Tibial nerve (tissue), 4 donors: ENCODE data around the gene ISY1. TPM values are rescaled to one million over a fixed set of nuclear protein-coding genes. Genes with fewer than 3 reads are reported as not detected.

Experiments used
- DNase-seq, 2 donors: peaks; one replicate each; pipeline ENCODE4 v3.0.0-alpha.2; 2019; ENCODE audit warnings: low spot score in 2 of 2
- H3K27ac ChIP-seq, 4 donors: fragments of 200-600 bp; sonication (generic) in 3 of 4; one replicate each; pipeline ENCODE4 v1.5.1; 2017 to 2019; ENCODE audit warnings: mild to moderate bottlenecking in 1 of 4
- H3K27me3 ChIP-seq, 2 donors: fragments of 200-600 bp; sonication (generic) in 1 of 2; one replicate each; pipeline versions ENCODE4 v1.5.1 to v1.6.0; 2017 to 2019
- H3K36me3 ChIP-seq, 3 donors: fragments of 200-600 bp; sonication (generic); one replicate each; pipeline ENCODE4 v1.5.1; 2018 to 2019
- H3K4me1 ChIP-seq, 4 donors: fragments of 200-600 bp; sonication (generic) in 3 of 4; one replicate each; pipeline ENCODE4 v1.5.1; 2017 to 2019
- H3K4me3 ChIP-seq, 4 donors: fragments of 200-600 bp; sonication (generic) in 3 of 4; one replicate each; pipeline ENCODE4 v1.5.1; 2017 to 2019; ENCODE audit warnings: mild to moderate bottlenecking in 1 of 4, moderate library complexity in 1 of 4
- H3K9me3 ChIP-seq, 4 donors: fragments of 200-600 bp; sonication (generic) in 3 of 4; one replicate each; pipeline ENCODE4 v1.5.1; 2017 to 2019
- CTCF ChIP-seq, 5 experiments: fragments of 200-600 bp in 3 of 5; fragments of 450-650 bp in 2 of 5; sonication (generic) in 3 of 5; IDR thresholded peaks; one replicate each; pipeline ENCODE4 v1.5.1; 2016 to 2019; ENCODE audit warnings: antibody characterized with exemption in 5 of 5, mild to moderate bottlenecking in 3 of 5, moderate library complexity in 2 of 5
- EP300 ChIP-seq, 2 donors: sonication (generic); formaldehyde crosslinking; IDR thresholded peaks; one replicate each; pipeline ENCODE4 v1.6.1; 2017; ENCODE audit warnings: antibody characterized with exemption in 2 of 2, mild to moderate bottlenecking in 1 of 2
- POLR2A ChIP-seq, 2 donors: fragments of 450-650 bp; IDR thresholded peaks; one replicate each; pipeline ENCODE4 v1.6.1; 2017; ENCODE audit warnings: antibody characterized with exemption in 2 of 2, mild to moderate bottlenecking in 2 of 2, moderate library complexity in 2 of 2
- WGBS, 2 donors: methylation state at CpG; one replicate each; pipeline ENCODE4 v1.1.5; 2018; 5-methylcytosine and 5-hydroxymethylcytosine counted together
- total RNA-seq, 4 donors: library from RNA; depleted of rRNA; stranded (reverse); fragments of >200 nt; gene quantifications; one replicate each; pipeline ENCODE4 v1.1.0, GENCODE V29; 2016

The ISY1 gene
- total RNA-seq, 4 donors from 2014 or later, result 9.8 to 20.9 (median 16.0) TPM

GRCh38 chr3:129131465-129132088 is 29.3 kb downstream of the ISY1 start:
- Histone ChIP-seq H3K4me3 (no peak overlapping the region), H3K36me3 (peaks cover 0 to 100% (median 34%) of the 10 kb centered on the region in 3 donors), H3K27me3 (no peaks in the 10 kb centered on the region), H3K4me1 (no peaks in the 10 kb centered on the region), H3K9me3 (no peaks in the 10 kb centered on the region), H3K27ac (no peak overlapping the region)
- 75 to 84% methylated on average over 2 of the region's 2 CpGs for WGBS, 2 donors
- DNase-seq, result no peak
- TF ChIP-seq EP300 (IDR thresholded peaks at IDR 0.05), result no peak
- TF ChIP-seq POLR2A (IDR thresholded peaks at IDR 0.05), result no peak
- TF ChIP-seq CTCF (IDR thresholded peaks at IDR 0.05), result no peak

GRCh38 chr3:129130291-129130813 is 30.5 kb downstream of the ISY1 start:
- Histone ChIP-seq H3K9me3 (no peaks in the 10 kb centered on the region), H3K36me3 (peaks cover 0 to 98% (median 34%) of the 10 kb centered on the region in 3 donors), H3K4me1 (no peaks in the 10 kb centered on the region), H3K4me3 (no peak overlapping the region), H3K27ac (no peak overlapping the region), H3K27me3 (no peaks in the 10 kb centered on the region)
- no peak for DNase-seq
- TF ChIP-seq POLR2A (IDR thresholded peaks at IDR 0.05) (no peak), CTCF (IDR thresholded peaks at IDR 0.05) (no peak), EP300 (IDR thresholded peaks at IDR 0.05) (no peak)
- WGBS, 2 donors, result 91% methylated on average over 13 of the region's 13 CpGs

GRCh38 chr3:129128357-129129155 is 32.3 kb downstream of the ISY1 start:
- peaks cover 0 to 80% (median 25%) of the 10 kb centered on the region in 3 donors for H3K36me3 ChIP-seq

GRCh38 chr3:129126726-129127280 is 34.1 kb downstream of the ISY1 start:
- TF ChIP-seq CTCF (IDR thresholded peaks at IDR 0.05) (no peak), POLR2A (IDR thresholded peaks at IDR 0.05) (no peak), EP300 (IDR thresholded peaks at IDR 0.05) (no peak)
- 73 to 88% methylated on average over 9 of the region's 9 CpGs for WGBS, 2 donors
- no peak overlapping the region for H3K4me3 ChIP-seq
- no peaks in the 10 kb centered on the region for H3K27me3 ChIP-seq
- H3K27ac ChIP-seq, result no peak overlapping the region
- peaks cover 0 to 62% (median 18%) of the 10 kb centered on the region in 3 donors for H3K36me3 ChIP-seq
- no peaks in the 10 kb centered on the region for H3K9me3 ChIP-seq
- peaks cover 0 to 9% (median 3%) of the 10 kb centered on the region in 4 donors for H3K4me1 ChIP-seq
- no peak for DNase-seq

More at GRCh38 chr3:129128357-129129155, 32.3 kb downstream of the ISY1 start:
- Histone ChIP-seq H3K4me1 (no peaks in the 10 kb centered on the region), H3K4me3 (no peak overlapping the region), H3K27me3 (no peaks in the 10 kb centered on the region), H3K27ac (no peak overlapping the region), H3K9me3 (no peaks in the 10 kb centered on the region)
- TF ChIP-seq EP300 (IDR thresholded peaks at IDR 0.05) (no peak), CTCF (IDR thresholded peaks at IDR 0.05) (no peak), POLR2A (IDR thresholded peaks at IDR 0.05) (no peak)
- DNase-seq, result no peak
- WGBS, 2 donors, result 92 to 97% methylated on average over 15 of the region's 16 CpGs
